Inferior parietal cortex (tissue), 1 donor: ENCODE data around the gene BAZ2B.

Experiments
- DNase-seq: peaks from one replicate; pipeline ENCODE4 v3.0.0-alpha.2; 2016; ENCODE audit errors: extremely low spot score

Gene BAZ2B

GRCh38 chr2:159617100-159617499 is 752 bp upstream of the BAZ2B start:
- DNase-seq = no peak

- peak; percentile 71 for DNase-seq
Measured at GRCh38 chr2:159615367-159616285, 722 bp downstream of the BAZ2B start.

- DNase-seq = peak; percentile 70
Measured at GRCh38 chr2:159614534-159615366, 1.6 kb downstream of the BAZ2B start.

- peak; percentile 60 for DNase-seq
Measured at GRCh38 chr2:159613651-159614285, 2.6 kb downstream of the BAZ2B start.

GRCh38 chr2:159613091-159613490 is 3.3 kb downstream of the BAZ2B start:
- DNase-seq = no peak

GRCh38 chr2:159612255-159612901 is 4.0 kb downstream of the BAZ2B start:
- DNase-seq = peak; percentile 57

- no peak for DNase-seq
Measured at GRCh38 chr2:159609811-159610549, 6.4 kb downstream of the BAZ2B start.

- DNase-seq = no peak
Measured at GRCh38 chr2:159608723-159609308, 7.5 kb downstream of the BAZ2B start.

- no peak for DNase-seq
Measured at GRCh38 chr2:159608108-159608507, 8.2 kb downstream of the BAZ2B start.

- no peak for DNase-seq
Measured at GRCh38 chr2:159606287-159606686, 10.1 kb downstream of the BAZ2B start.

- no peak for DNase-seq
Measured at GRCh38 chr2:159605441-159606178, 10.7 kb downstream of the BAZ2B start.

- DNase-seq = no peak
Measured at GRCh38 chr2:159604159-159604558, 12.2 kb downstream of the BAZ2B start.

GRCh38 chr2:159600752-159601151 is 15.6 kb downstream of the BAZ2B start:
- peak; percentile 34 for DNase-seq

GRCh38 chr2:159595410-159596046 is 20.8 kb downstream of the BAZ2B start:
- DNase-seq = peak; percentile 40

- DNase-seq = peak; percentile 58
Measured at GRCh38 chr2:159592441-159592840, 23.9 kb downstream of the BAZ2B start.

GRCh38 chr2:159591221-159591620 is 25.1 kb downstream of the BAZ2B start:
- DNase-seq = no peak

GRCh38 chr2:159589286-159589685 is 27.1 kb downstream of the BAZ2B start:
- no peak for DNase-seq

- DNase-seq = no peak
Measured at GRCh38 chr2:159586034-159586433, 30.3 kb downstream of the BAZ2B start.

GRCh38 chr2:159585622-159586021 is 30.7 kb downstream of the BAZ2B start:
- no peak for DNase-seq
